B cell (primary cell): ENCODE results near the gene GUSB.

Experiments used
- EZH2 ChIP-seq: IDR thresholded peaks from 2 replicates; pipeline ENCODE4 v1.6.1; 2012; ENCODE audit warnings: borderline replicate concordance, low read depth, mild to moderate bottlenecking, moderate library complexity, low read length; ENCODE audit not compliant: insufficient read depth, poor library complexity, severe bottlenecking
- TF ChIP-seq, protein P1 (sequence below): fragments of 200-600 bp; IDR thresholded peaks from one replicate; pipeline ENCODE4 v1.8.0; 2022; ENCODE audit warnings: antibody characterized with exemption, mild to moderate bottlenecking

GRCh38 chr7:65979583-65980477 lies 2.2 kb downstream of the GUSB start:
- TF ChIP-seq, protein P1, sequence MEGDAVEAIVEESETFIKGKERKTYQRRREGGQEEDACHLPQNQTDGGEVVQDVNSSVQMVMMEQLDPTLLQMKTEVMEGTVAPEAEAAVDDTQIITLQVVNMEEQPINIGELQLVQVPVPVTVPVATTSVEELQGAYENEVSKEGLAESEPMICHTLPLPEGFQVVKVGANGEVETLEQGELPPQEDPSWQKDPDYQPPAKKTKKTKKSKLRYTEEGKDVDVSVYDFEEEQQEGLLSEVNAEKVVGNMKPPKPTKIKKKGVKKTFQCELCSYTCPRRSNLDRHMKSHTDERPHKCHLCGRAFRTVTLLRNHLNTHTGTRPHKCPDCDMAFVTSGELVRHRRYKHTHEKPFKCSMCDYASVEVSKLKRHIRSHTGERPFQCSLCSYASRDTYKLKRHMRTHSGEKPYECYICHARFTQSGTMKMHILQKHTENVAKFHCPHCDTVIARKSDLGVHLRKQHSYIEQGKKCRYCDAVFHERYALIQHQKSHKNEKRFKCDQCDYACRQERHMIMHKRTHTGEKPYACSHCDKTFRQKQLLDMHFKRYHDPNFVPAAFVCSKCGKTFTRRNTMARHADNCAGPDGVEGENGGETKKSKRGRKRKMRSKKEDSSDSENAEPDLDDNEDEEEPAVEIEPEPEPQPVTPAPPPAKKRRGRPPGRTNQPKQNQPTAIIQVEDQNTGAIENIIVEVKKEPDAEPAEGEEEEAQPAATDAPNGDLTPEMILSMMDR, result no peak
- TF ChIP-seq EZH2, result no peak
